Mucosa of rectum (tissue), 2 donors: Measurements from ENCODE around the gene MGAT4B.
"Not testable (repeated sequence)": the region's sequence is repeated elsewhere in the genome, so short reads cannot be mapped to it uniquely, and the experiment has no call there.

Source experiments
- H3K27ac ChIP-seq, 2 donors: one replicate each; pipeline ENCODE4 v1.7.0; 2013; ENCODE audit warnings: inconsistent platforms in 2 of 2, low read depth in 2 of 2, low read length in 2 of 2
- H3K27me3 ChIP-seq, 2 donors: one replicate each; pipeline ENCODE4 v1.7.0; 2013; ENCODE audit warnings: low read length in 2 of 2; ENCODE audit not compliant: control insufficient read depth in 2 of 2, insufficient read depth in 2 of 2
- H3K36me3 ChIP-seq, 2 donors: one replicate each; pipeline ENCODE4 v1.7.0; 2013; ENCODE audit warnings: low read length in 2 of 2; ENCODE audit not compliant: control insufficient read depth in 2 of 2, insufficient read depth in 2 of 2
- H3K4me1 ChIP-seq, 2 donors: one replicate each; pipeline ENCODE4 v1.7.0; 2013; ENCODE audit warnings: low read length in 2 of 2, mild to moderate bottlenecking in 1 of 2; ENCODE audit not compliant: control insufficient read depth in 2 of 2, insufficient read depth in 2 of 2
- H3K4me3 ChIP-seq, 2 donors: one replicate each; pipeline ENCODE4 v1.7.0; 2013; ENCODE audit warnings: low read length in 2 of 2
- H3K9ac ChIP-seq, 2 donors: one replicate each; pipeline ENCODE4 v1.7.0; 2013; ENCODE audit warnings: low read length in 2 of 2, low read depth in 1 of 2, mild to moderate bottlenecking in 1 of 2
- H3K9me3 ChIP-seq, 2 donors: one replicate each; pipeline ENCODE4 v1.7.0; 2013; ENCODE audit warnings: low read length in 2 of 2; ENCODE audit not compliant: control insufficient read depth in 2 of 2
- donor health status: healthy.
- donor health status: Normal muscosa, but diverticular disease.

Gene MGAT4B

GRCh38 chr5:179795049-179795862, 11.4 kb downstream of the MGAT4B start:
- peak overlapping the region; percentile 74 to 78 for H3K27ac ChIP-seq
- no peaks in the 10 kb centered on the region for H3K9me3 ChIP-seq
- peak overlapping the region; percentile 59 to 65 for H3K4me3 ChIP-seq
- no peaks in the 10 kb centered on the region for H3K27me3 ChIP-seq
- peaks cover 30 to 32% of the 10 kb centered on the region in 2 donors for H3K36me3 ChIP-seq
- H3K9ac ChIP-seq: peak overlapping the region; percentile 45 to 65
- H3K4me1 ChIP-seq: peaks cover 21 to 31% of the 10 kb centered on the region in 2 donors

DNA sequence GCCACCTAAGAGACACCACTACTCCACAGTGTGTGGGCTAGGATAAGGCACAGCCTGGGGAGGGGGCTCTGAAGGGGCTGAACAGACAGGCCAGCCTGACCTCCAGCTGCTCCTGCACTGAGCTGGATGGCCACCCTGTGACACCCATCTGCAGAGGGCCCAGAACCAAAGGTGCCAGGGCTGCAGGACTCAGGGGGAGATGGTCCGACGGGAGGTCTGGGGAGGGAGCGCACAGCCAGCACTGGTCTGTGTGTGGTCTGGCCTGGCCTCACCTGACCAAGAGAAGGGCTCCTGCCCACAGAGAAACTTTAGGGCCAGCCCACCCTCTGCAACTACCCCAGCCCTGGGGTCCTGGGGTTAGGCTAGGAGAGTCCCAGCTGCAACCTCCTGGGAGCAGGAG, 12.1 kb downstream of the MGAT4B start:
- Histone ChIP-seq H3K4me1 (peaks cover 21 to 31% of the 10 kb centered on the region in 2 donors), H3K4me3 (peak overlapping the region in 1 of 2 donors; percentile 65), H3K27ac (no peak overlapping the region)

GRCh38 chr5:179794171-179794570, 12.5 kb downstream of the MGAT4B start:
- H3K9me3 ChIP-seq: no peaks in the 10 kb centered on the region
- peaks cover 21 to 31% of the 10 kb centered on the region in 2 donors for H3K4me1 ChIP-seq
- no peaks in the 10 kb centered on the region for H3K27me3 ChIP-seq
- peak overlapping the region in 1 of 2 donors; percentile 46 for H3K27ac ChIP-seq
- H3K4me3 ChIP-seq: peak overlapping the region in 1 of 2 donors; percentile 37
- peaks cover 19 to 21% of the 10 kb centered on the region in 2 donors for H3K36me3 ChIP-seq
- peak overlapping the region in 1 of 2 donors; percentile 34 for H3K9ac ChIP-seq

More for the DNA sequence above, 12.1 kb downstream of the MGAT4B start:
- Histone ChIP-seq H3K9me3 (no peaks in the 10 kb centered on the region), H3K27me3 (no peaks in the 10 kb centered on the region), H3K9ac (no peak overlapping the region), H3K36me3 (peaks cover 23 to 25% of the 10 kb centered on the region in 2 donors)

GRCh38 chr5:179793468-179794139, 13.1 kb downstream of the MGAT4B start, which contains the start of gene LTC4S:
LTC4S (plus strand) TSS chr5:179793986; CDS start chr5:179794081, 95 bp downstream.
- Histone ChIP-seq H3K36me3 (peaks cover 14 to 16% of the 10 kb centered on the region in 2 donors), H3K4me3 (peak within 1 kb of the TSS; percentile 12 to 65), H3K9ac (peak within 1 kb of the TSS in 1 of 2 donors; percentile 34), H3K27me3 (no peaks in the 10 kb centered on the region), H3K4me1 (peaks cover 21 to 31% of the 10 kb centered on the region in 2 donors), H3K9me3 (no peaks in the 10 kb centered on the region), H3K27ac (peak within 1 kb of the TSS; percentile 60 to 71)

- Histone ChIP-seq H3K27ac (peak overlapping the region; percentile 60 to 71), H3K27me3 (no peaks in the 10 kb centered on the region), H3K9me3 (no peaks in the 10 kb centered on the region), H3K4me1 (peaks cover 21 to 31% of the 10 kb centered on the region in 2 donors), H3K36me3 (peaks cover 6 to 9% of the 10 kb centered on the region in 2 donors), H3K4me3 (no peak overlapping the region), H3K9ac (no peak overlapping the region)
Measured at GRCh38 chr5:179792612-179793467, 13.8 kb downstream of the MGAT4B start.

GRCh38 chr5:179791881-179792611, 14.6 kb downstream of the MGAT4B start:
- H3K9ac ChIP-seq: no peak overlapping the region

DNA sequence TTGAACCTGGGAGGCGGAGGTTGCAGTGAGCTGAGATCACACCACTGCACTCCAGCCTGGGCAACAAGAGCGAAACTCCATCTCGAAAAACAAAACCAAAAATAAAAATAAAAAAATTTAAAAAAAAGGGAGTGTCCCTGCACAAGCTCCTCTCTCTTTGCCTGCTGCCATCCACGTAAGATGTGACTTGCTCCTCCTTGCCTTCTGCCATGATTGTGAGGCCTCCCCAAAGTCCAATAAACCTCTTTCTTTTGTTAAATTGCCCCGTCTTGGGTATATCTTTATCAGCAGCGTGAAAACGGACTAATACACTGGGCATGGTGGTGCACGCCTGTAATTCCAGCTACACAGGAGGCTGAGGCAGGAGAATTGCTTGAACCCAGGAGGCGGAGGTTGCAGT, 17.4 kb downstream of the MGAT4B start:
- H3K27ac ChIP-seq, H3K36me3 ChIP-seq, H3K27me3 ChIP-seq, H3K9ac ChIP-seq, H3K9me3 ChIP-seq, H3K4me3 ChIP-seq: not testable (repeated sequence)
- H3K4me1 ChIP-seq: peaks cover 4 to 16% of the 10 kb centered on the region in 2 donors

More at GRCh38 chr5:179791881-179792611, 14.6 kb downstream of the MGAT4B start:
- H3K4me3 ChIP-seq: no peak overlapping the region
- H3K36me3 ChIP-seq: peaks cover under 1 to 3% of the 10 kb centered on the region in 2 donors
- peaks cover 20 to 31% of the 10 kb centered on the region in 2 donors for H3K4me1 ChIP-seq
- H3K27ac ChIP-seq: peak overlapping the region; percentile 60 to 71
- no peaks in the 10 kb centered on the region for H3K27me3 ChIP-seq
- no peaks in the 10 kb centered on the region for H3K9me3 ChIP-seq

- Histone ChIP-seq H3K4me3 (no peak overlapping the region), H3K9ac (no peak overlapping the region), H3K4me1 (peaks cover 0 to 9% of the 10 kb centered on the region in 2 donors), H3K9me3 (no peaks in the 10 kb centered on the region), H3K27me3 (no peaks in the 10 kb centered on the region), H3K36me3 (no peaks in the 10 kb centered on the region), H3K27ac (no peak overlapping the region)
Measured at GRCh38 chr5:179788193-179788854, 18.3 kb downstream of the MGAT4B start.

DNA sequence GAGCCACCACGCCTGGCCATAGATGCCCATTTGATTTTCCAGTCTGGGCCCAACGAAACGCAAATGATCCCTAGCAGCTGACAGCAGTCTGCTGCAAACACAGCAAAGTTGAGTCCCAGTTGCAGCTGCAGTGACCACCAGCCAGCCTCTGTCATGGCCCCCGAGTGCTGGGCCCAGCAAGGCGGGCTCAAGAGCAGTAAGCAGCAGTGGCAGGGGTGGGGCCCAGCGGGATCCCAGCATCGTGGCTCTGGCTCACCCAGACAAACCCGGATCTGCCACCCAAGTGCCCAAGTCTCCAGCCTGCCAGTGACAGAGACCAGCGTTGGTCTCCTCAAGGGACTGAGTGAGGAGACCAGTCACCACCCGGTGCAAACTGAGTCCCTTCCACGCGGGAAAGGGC, 19.8 kb downstream of the MGAT4B start:
- H3K36me3 ChIP-seq: no peaks in the 10 kb centered on the region
- no peaks in the 10 kb centered on the region for H3K9me3 ChIP-seq
- no peaks in the 10 kb centered on the region for H3K27me3 ChIP-seq
- no peak overlapping the region for H3K27ac ChIP-seq
- H3K9ac ChIP-seq: no peak overlapping the region
- H3K4me1 ChIP-seq: no peaks in the 10 kb centered on the region
- H3K4me3 ChIP-seq: no peak overlapping the region
